Rectal smooth muscle tissue (tissue), 1 donor: ENCODE results near the gene POTEG.
"Not testable (repeated sequence)": the region's sequence is repeated elsewhere in the genome, so short reads cannot be mapped to it uniquely, and the experiment has no call there.

Source experiments
- H3K27ac ChIP-seq: one replicate; pipeline ENCODE4 v1.7.0; 2013; ENCODE audit warnings: low read depth, low read length, inconsistent platforms
- H3K27me3 ChIP-seq: one replicate; pipeline ENCODE4 v1.7.0; 2013; ENCODE audit warnings: low read length; ENCODE audit not compliant: control insufficient read depth, insufficient read depth
- H3K36me3 ChIP-seq: one replicate; pipeline ENCODE4 v1.7.0; 2013; ENCODE audit warnings: low read length; ENCODE audit not compliant: control insufficient read depth, insufficient read depth
- H3K4me1 ChIP-seq: one replicate; pipeline ENCODE4 v1.7.0; 2013; ENCODE audit warnings: low read length; ENCODE audit not compliant: control insufficient read depth, insufficient read depth
- H3K4me3 ChIP-seq: one replicate; pipeline ENCODE4 v1.7.0; 2013; ENCODE audit warnings: low read length
- H3K9ac ChIP-seq: one replicate; pipeline ENCODE4 v1.7.0; 2013; ENCODE audit warnings: low read length

The POTEG gene

GRCh38 chr14:19402097-19402496, 32.0 kb downstream of the POTEG start:
- H3K27ac ChIP-seq, H3K36me3 ChIP-seq, H3K4me1 ChIP-seq, H3K4me3 ChIP-seq, H3K9ac ChIP-seq, H3K27me3 ChIP-seq: not testable (repeated sequence)

DNA sequence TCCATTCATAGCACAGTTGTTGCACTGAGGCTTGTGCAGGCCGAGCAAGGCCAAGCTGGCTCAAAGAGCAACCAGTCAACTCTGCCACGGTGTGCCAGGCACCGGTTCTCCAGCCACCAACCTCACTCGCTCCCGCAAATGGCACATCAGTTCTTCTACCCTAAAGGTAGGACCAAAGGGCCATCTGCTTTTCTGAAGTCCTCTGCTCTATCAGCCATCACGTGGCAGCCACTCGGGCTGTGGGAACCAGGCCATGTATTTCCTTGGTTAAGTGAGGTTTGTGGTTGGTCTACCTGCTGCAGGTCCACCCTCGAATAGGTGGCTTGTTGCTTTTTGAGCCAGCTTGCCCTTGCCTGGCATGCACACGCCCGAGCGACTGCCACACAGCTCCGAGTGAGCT, 39.4 kb downstream of the POTEG start:
- H3K9ac ChIP-seq, H3K36me3 ChIP-seq, H3K27ac ChIP-seq, H3K4me3 ChIP-seq, H3K4me1 ChIP-seq, H3K27me3 ChIP-seq: not testable (repeated sequence)

- not testable (repeated sequence) for H3K27ac ChIP-seq, H3K36me3 ChIP-seq, H3K4me3 ChIP-seq, H3K27me3 ChIP-seq, H3K4me1 ChIP-seq, H3K9ac ChIP-seq
Measured at GRCh38 chr14:19390230-19390629, 43.9 kb downstream of the POTEG start.

DNA sequence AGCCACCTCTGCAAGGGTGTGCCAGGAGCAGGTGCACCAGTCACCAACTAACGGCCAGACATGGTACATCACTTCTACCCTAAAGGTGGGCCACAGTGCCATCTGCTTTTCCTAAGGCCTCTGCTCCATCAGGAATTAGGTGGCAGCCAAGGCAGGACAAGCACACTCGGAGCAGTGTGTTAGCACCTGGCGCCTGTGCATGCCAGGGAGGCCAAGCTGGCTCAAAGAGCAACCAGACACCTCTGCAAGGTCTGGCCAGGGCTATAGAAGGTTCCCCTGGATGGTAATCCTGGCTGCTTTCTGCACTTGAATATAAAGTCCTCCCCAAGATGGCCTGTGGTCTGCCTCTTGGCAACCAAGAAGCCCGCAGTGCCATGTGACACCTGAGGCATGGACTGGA, 45.4 kb downstream of the POTEG start:
- not testable (repeated sequence) for H3K27ac ChIP-seq, H3K27me3 ChIP-seq, H3K36me3 ChIP-seq, H3K4me3 ChIP-seq, H3K9ac ChIP-seq, H3K4me1 ChIP-seq

GRCh38 chr14:19386996-19387395, 47.1 kb downstream of the POTEG start:
- H3K4me3 ChIP-seq, H3K27ac ChIP-seq, H3K9ac ChIP-seq, H3K27me3 ChIP-seq, H3K4me1 ChIP-seq, H3K36me3 ChIP-seq: not testable (repeated sequence)

DNA sequence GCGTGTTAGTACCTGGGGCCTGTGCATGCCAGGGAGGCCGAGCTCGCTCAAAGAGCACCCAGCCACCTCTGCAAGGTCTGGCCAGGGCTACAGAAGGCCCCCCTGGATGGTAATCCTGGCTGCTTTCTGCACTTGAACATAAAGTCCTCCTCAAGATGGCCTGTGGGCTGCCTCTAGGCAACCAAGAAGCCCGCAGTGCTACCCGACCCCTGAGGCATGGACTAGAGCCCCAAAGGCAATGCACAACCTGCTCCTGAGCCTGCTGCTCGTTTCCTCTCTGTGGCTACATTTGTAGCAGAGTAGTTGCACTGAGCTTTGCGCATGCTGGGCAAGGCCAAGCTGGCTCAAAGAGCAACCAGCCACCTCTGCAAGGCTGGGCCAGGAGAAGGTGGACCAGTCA, 47.8 kb downstream of the POTEG start:
- H3K36me3 ChIP-seq, H3K4me1 ChIP-seq, H3K9ac ChIP-seq, H3K27me3 ChIP-seq, H3K4me3 ChIP-seq, H3K27ac ChIP-seq: not testable (repeated sequence)

- H3K27me3 ChIP-seq, H3K4me3 ChIP-seq, H3K36me3 ChIP-seq, H3K9ac ChIP-seq, H3K27ac ChIP-seq, H3K4me1 ChIP-seq: not testable (repeated sequence)
Measured at GRCh38 chr14:19384088-19384781, 49.9 kb downstream of the POTEG start.

DNA sequence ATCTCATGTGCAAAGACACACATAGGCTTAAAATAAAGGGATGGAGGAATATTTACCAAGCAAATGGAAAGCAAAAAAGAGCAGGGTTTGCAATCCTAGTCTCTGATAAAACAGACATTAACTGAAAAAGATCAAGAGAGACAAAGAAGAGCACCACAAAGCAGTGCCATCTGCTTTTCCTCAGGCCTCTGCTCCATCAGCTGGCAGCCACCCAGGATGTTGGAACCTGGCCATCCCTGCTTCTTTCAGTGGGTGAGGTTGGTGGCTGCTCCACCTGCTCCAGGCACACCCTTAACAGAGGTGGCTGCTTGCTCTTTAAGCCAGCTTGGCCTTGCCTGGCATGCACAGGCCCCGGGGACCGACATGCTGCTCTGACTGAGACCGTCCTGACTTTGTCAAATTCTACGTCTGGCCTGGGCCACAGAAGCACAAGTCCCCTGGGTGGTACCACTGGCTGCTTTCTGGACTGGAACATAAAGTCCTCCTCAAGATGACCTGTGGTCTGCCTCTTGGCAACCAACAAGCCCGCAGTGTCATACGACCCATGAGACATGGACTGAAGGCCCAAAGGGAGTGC, 51.0 kb downstream of the POTEG start:
- H3K4me1 ChIP-seq, H3K36me3 ChIP-seq, H3K9ac ChIP-seq, H3K27me3 ChIP-seq, H3K4me3 ChIP-seq, H3K27ac ChIP-seq: not testable (repeated sequence)

DNA sequence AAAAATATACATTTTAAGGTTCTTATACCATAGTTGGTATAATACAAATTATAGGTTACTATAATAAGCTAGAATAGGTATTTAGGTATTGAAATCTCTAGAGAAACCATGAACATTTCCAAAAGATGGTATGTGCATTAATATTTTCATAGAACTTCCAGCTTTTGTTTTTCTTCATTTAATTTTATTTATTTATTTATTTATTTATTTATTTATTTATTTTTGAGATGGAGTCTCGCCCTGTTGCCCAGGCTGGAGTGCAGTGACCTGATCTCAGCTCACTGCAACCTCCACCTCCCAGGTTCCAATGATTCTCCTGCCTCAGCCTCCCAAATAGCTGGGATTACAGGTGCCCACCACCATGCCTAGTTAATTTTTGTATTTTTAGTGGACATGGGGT, 54.0 kb downstream of the POTEG start:
- H3K36me3 ChIP-seq, H3K27me3 ChIP-seq: not testable (repeated sequence)

GRCh38 chr14:19374451-19374903, 59.7 kb downstream of the POTEG start:
- H3K4me1 ChIP-seq, H3K36me3 ChIP-seq, H3K4me3 ChIP-seq, H3K27ac ChIP-seq, H3K9ac ChIP-seq, H3K27me3 ChIP-seq: not testable (repeated sequence)

More for the DNA sequence above, 54.0 kb downstream of the POTEG start:
- not testable (repeated sequence) for H3K9ac ChIP-seq, H3K4me3 ChIP-seq, H3K27ac ChIP-seq, H3K4me1 ChIP-seq

- H3K27me3 ChIP-seq, H3K27ac ChIP-seq, H3K4me3 ChIP-seq, H3K4me1 ChIP-seq, H3K9ac ChIP-seq, H3K36me3 ChIP-seq: not testable (repeated sequence)
Measured at GRCh38 chr14:19372813-19373500, 61.2 kb downstream of the POTEG start.

DNA sequence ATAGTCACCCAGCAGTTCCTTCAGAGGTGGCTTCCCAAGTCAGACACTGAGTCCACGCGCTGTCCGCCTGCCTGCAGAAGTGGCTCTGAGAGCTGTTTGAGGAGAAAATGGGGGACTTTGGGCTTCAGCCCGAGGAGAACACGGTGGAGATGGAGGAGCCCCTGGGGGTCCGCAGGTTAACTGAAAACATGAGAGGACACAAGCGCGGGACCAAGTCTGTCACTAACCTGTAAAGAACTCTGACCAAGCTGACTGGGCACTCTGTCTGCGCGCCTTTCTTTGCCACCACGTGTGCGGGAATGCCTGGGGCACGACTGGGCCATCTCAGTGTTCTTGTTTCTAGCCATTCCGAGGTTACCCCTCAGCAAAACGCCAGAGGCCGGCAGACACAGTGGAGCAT, 62.4 kb downstream of the POTEG start:
- not testable (repeated sequence) for H3K27ac ChIP-seq, H3K9ac ChIP-seq, H3K4me1 ChIP-seq, H3K27me3 ChIP-seq, H3K4me3 ChIP-seq, H3K36me3 ChIP-seq

DNA sequence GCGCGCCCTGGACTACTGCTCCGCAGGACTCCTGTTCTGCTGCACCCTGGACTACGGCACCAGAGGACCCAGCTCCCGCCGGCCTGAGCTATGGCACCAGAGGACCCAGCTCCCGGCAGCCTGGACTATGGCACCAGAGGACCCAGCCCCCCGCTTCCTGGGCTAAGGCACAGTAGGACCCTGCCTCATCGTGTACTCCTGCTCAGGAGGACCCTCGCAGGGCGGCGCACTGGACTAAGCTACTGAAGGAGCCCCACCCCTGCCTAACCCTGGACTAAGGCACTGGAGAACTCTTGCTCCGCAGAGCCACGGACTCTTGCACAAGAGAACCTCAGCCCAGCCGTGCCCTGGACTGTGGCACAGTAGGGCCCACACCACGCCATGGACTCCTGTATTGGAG, 71.3 kb downstream of the POTEG start:
- H3K27ac ChIP-seq, H3K27me3 ChIP-seq, H3K4me3 ChIP-seq, H3K9ac ChIP-seq, H3K36me3 ChIP-seq, H3K4me1 ChIP-seq: not testable (repeated sequence)
